ENCODE measurements around the gene GPHB5. TPM values are rescaled to one million over a fixed set of nuclear protein-coding genes. Genes with fewer than 3 reads are reported as not detected.
A peak's percentile ranks its signal among the peaks of the same experiment; 100 is the strongest.

The GPHB5 gene
- total RNA-seq, 4 donors from 2014 or later = not detected

- DNase-seq = no peak
- Histone ChIP-seq H3K27me3 (no peaks in the 10 kb centered on the region), H3K36me3 (no peaks in the 10 kb centered on the region), H3K4me1 (no peaks in the 10 kb centered on the region), H3K4me3 (no peak overlapping the region), H3K9me3 (no peaks in the 10 kb centered on the region), H3K27ac (no peak overlapping the region)
- in situ Hi-C loops (cut with MboI; ENCODE audit: low pct_ligation_motif_present in 1 of 4, low pct_unique_long_range_greater_than_20kb in 1 of 4, low sequenced_read_pairs in 3 of 4) = loop anchor here in 1 of 4 donors (25.0 kb wide), 1 partner anchor 1137 kb away; no protein-coding TSS in a partner anchor
- intact Hi-C loops (cut with DNase I; ENCODE audit: low total_unique reads) = no loop called here
- 73 to 96% methylated on average over 3 to 6 of the region's 6 CpGs for WGBS, 2 donors (ENCODE audit: low coverage in 1 of 2)
- TF ChIP-seq CTCF (IDR thresholded peaks at IDR 0.05) = no peak
- TF ChIP-seq POLR2A (IDR thresholded peaks at IDR 0.05) = no peak
Measured at GRCh38 chr14:63299351-63300110, 19.2 kb downstream of the GPHB5 start.

GRCh38 chr14:63297372-63298063, 21.2 kb downstream of the GPHB5 start:
- intact Hi-C loops (cut with DNase I; ENCODE audit: low total_unique reads) (no loop called here), in situ Hi-C loops (cut with MboI; ENCODE audit: low pct_ligation_motif_present in 1 of 4, low pct_unique_long_range_greater_than_20kb in 1 of 4, low sequenced_read_pairs in 3 of 4) (loop anchor here in 1 of 4 donors (25.0 kb wide), 1 partner anchor 1135 kb away; no protein-coding TSS in a partner anchor)
- Histone ChIP-seq H3K9me3 (no peaks in the 10 kb centered on the region), H3K4me1 (no peaks in the 10 kb centered on the region), H3K27me3 (no peaks in the 10 kb centered on the region), H3K36me3 (no peaks in the 10 kb centered on the region), H3K27ac (no peak overlapping the region), H3K4me3 (no peak overlapping the region)
- 73 to 79% methylated on average over 2 to 4 of the region's 4 CpGs for WGBS, 2 donors (ENCODE audit: low coverage in 1 of 2)
- no peak for DNase-seq
- TF ChIP-seq POLR2A (IDR thresholded peaks at IDR 0.05) = no peak
- TF ChIP-seq POLR2AphosphoS5 (IDR thresholded peaks at IDR 0.05) = no peak
- no peak for TF ChIP-seq CTCF (IDR thresholded peaks at IDR 0.05)
- TF ChIP-seq EP300 (IDR thresholded peaks at IDR 0.05; ENCODE audit: low read depth) = no peak

DNA sequence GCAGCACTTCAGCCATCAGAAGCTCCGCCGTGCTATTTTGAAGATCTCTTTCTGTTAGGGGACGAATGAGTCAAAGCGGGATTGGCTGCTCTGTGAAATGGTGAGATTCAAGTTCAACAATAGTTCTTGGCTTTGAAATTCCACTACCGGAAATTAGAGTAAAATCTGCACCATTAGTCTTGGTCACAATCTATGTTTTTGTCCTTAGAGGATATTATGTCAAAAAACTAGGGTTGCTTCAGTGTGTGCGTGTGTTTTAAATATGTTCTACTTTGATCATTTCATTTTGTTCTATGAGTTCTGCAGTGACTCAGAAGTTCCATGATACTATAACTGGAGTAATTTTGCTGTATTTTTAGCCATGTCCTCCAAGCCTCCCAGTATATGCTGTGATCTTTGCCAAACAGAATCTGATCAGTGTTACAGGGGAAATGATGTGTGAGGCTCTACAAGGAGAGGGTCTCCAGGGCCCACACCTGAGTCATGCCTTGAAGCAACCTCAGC, 22.6 kb downstream of the GPHB5 start:
- H3K4me3 ChIP-seq = no peak overlapping the region
- DNase-seq = no peak
- H3K4me1 ChIP-seq = no peaks in the 10 kb centered on the region
- no peaks in the 10 kb centered on the region for H3K36me3 ChIP-seq
- TF ChIP-seq POLR2A (IDR thresholded peaks at IDR 0.05) = no peak
- no peak for TF ChIP-seq POLR2AphosphoS5 (IDR thresholded peaks at IDR 0.05)
- TF ChIP-seq EP300 (IDR thresholded peaks at IDR 0.05; ENCODE audit: low read depth) = no peak
- 67 to 70% methylated on average over 6 of the region's 6 CpGs for WGBS, 2 donors (ENCODE audit: low coverage in 1 of 2)
- H3K27ac ChIP-seq = peak overlapping the region in 2 of 4 donors; percentile 0 to 45
- in situ Hi-C loops (cut with MboI; ENCODE audit: low pct_ligation_motif_present in 1 of 4, low pct_unique_long_range_greater_than_20kb in 1 of 4, low sequenced_read_pairs in 3 of 4) = loop anchor here in 1 of 4 donors (25.0 kb wide), 1 partner anchor 1134 kb away; no protein-coding TSS in a partner anchor
- no peaks in the 10 kb centered on the region for H3K9me3 ChIP-seq
- H3K27me3 ChIP-seq = no peaks in the 10 kb centered on the region
- intact Hi-C loops (cut with DNase I; ENCODE audit: low total_unique reads) = no loop called here

DNA sequence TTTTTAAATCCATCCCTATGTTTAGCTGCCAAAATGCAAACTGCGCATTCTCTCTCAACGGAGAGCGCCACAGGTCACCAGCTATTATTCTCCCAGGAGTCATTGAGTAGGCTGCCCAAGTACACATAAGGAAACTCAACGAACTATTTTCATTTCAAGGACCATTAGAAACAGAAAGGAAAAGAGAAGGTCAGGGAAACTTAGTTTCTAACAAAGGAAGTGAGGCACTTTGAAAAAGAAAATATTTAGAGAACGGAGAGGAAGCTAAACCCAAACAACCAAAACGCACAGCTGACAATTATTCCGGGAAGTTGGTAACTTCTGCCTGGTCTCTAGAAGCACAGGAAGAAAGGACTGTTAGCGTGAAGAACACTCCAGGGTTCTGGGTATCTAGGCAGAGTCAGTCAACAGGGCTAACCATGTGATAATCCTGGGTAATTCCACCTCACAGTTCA, 23.5 kb downstream of the GPHB5 start:
- no peaks in the 10 kb centered on the region for H3K36me3 ChIP-seq
- H3K4me3 ChIP-seq = no peak overlapping the region
- no peaks in the 10 kb centered on the region for H3K9me3 ChIP-seq
- no peaks in the 10 kb centered on the region for H3K27me3 ChIP-seq
- TF ChIP-seq CTCF (IDR thresholded peaks at IDR 0.05) = no peak
- TF ChIP-seq POLR2A (IDR thresholded peaks at IDR 0.05) = no peak
- no peak for TF ChIP-seq EP300 (IDR thresholded peaks at IDR 0.05; ENCODE audit: low read depth)
- no peak for TF ChIP-seq POLR2AphosphoS5 (IDR thresholded peaks at IDR 0.05)
- in situ Hi-C loops (cut with MboI; ENCODE audit: low pct_ligation_motif_present in 1 of 4, low pct_unique_long_range_greater_than_20kb in 1 of 4, low sequenced_read_pairs in 3 of 4) (loop anchor here in 1 of 4 donors (25.0 kb wide), 1 partner anchor 1133 kb away; no protein-coding TSS in a partner anchor), intact Hi-C loops (cut with DNase I; ENCODE audit: low total_unique reads) (no loop called here)
- H3K4me1 ChIP-seq = no peaks in the 10 kb centered on the region
- no peak for DNase-seq
- 57 to 62% methylated on average over 8 of the region's 8 CpGs for WGBS, 2 donors (ENCODE audit: low coverage in 1 of 2)
- peak overlapping the region in 3 of 4 donors; percentile 0 to 45 (median 27) for H3K27ac ChIP-seq

All from transverse colon (tissue), 4 donors.